HEK293 (cell line): Measurements from ENCODE around the gene CTDSP2.

Experiments used
- CTCF ChIA-PET: fragments of 350-600 bp; formaldehyde crosslinking; extraction: SDS; loops from one replicate; lab custom pipeline; 2021; ENCODE audit warnings: antibody characterized with exemption; lab: Yijun Ruan, JAX
- POLR2A ChIA-PET: fragments of 300-600 bp; formaldehyde crosslinking; extraction: SDS; loops from one replicate; lab custom pipeline; 2020; ENCODE audit warnings: antibody characterized with exemption, inconsistent platforms; lab: Yijun Ruan, JAX
- H3K27ac ChIP-seq: fragments of 200-500 bp; sonication (Bioruptor generic); 2 replicates; pipeline ENCODE4 v1.5.1; 2014; ENCODE audit warnings: low read depth, low read length, control low read depth, inconsistent platforms; ENCODE audit errors: extremely low read depth
- H3K36me3 ChIP-seq, 2 experiments: fragments of 200-500 bp in 1 of 2; sonication (Bioruptor generic) in 1 of 2; 1 replicate in 1 of 2; 2 replicates in 1 of 2; pipeline ENCODE4 v1.5.1; 2014 to 2017; ENCODE audit warnings: inconsistent platforms in 2 of 2, low read length in 2 of 2; ENCODE audit not compliant: control insufficient read depth in 2 of 2, insufficient read depth in 1 of 2
- H3K4me1 ChIP-seq: fragments of 200-500 bp; sonication (Bioruptor generic); 2 replicates; pipeline ENCODE4 v1.5.1; 2014; ENCODE audit warnings: mild to moderate bottlenecking, low read length, inconsistent platforms; ENCODE audit not compliant: control insufficient read depth, insufficient read depth
- H3K4me3 ChIP-seq: 2 replicates; pipeline ENCODE4 v1.5.1; 2011; ENCODE audit warnings: low read depth, mild to moderate bottlenecking, control low read depth, low read length, moderate library complexity
- H3K9me3 ChIP-seq: fragments of 200-500 bp; sonication (Bioruptor generic); 2 replicates; pipeline ENCODE4 v1.5.1; 2014; ENCODE audit warnings: low read depth, low read length, inconsistent platforms; ENCODE audit not compliant: control insufficient read depth, insufficient read depth
- BCL11B ChIP-seq: fragments of 450-650 bp; formaldehyde crosslinking; IDR thresholded peaks from 2 replicates; pipeline ENCODE4 v1.5.1; 2016; ENCODE audit warnings: low read depth, missing biosample characterization, missing genetic modification characterization
- GFI1B ChIP-seq: fragments of 450-650 bp; formaldehyde crosslinking; IDR thresholded peaks from 2 replicates; pipeline ENCODE4 v1.5.1; 2016; ENCODE audit warnings: missing biosample characterization, missing genetic modification characterization
- HOXD13 ChIP-seq: sonication (generic); formaldehyde crosslinking; IDR thresholded peaks from 2 replicates; pipeline ENCODE4 v1.8.0; 2022; ENCODE audit warnings: missing genetic modification reagents, borderline replicate concordance
- KLF16 ChIP-seq: fragments of 450-650 bp; formaldehyde crosslinking; IDR thresholded peaks from 2 replicates; pipeline ENCODE4 v1.5.1; 2017; ENCODE audit warnings: missing biosample characterization, missing genetic modification characterization
- KLF7 ChIP-seq: fragments of 450-650 bp; formaldehyde crosslinking; IDR thresholded peaks from 2 replicates; pipeline ENCODE4 v1.5.1; 2016; ENCODE audit warnings: missing biosample characterization, missing genetic modification characterization, borderline replicate concordance
- MEIS1 ChIP-seq: sonication (generic); formaldehyde crosslinking; IDR thresholded peaks from 2 replicates; pipeline ENCODE4 v1.8.1; 2022; ENCODE audit warnings: missing genetic modification reagents, mild to moderate bottlenecking, borderline replicate concordance
- MZF1 ChIP-seq: fragments of 450-650 bp; formaldehyde crosslinking; IDR thresholded peaks from 2 replicates; pipeline ENCODE4 v1.5.1; 2017; ENCODE audit warnings: missing biosample characterization, missing genetic modification characterization, borderline replicate concordance
- SALL2 ChIP-seq: fragments of 450-650 bp; formaldehyde crosslinking; IDR thresholded peaks from 2 replicates; pipeline ENCODE4 v1.5.0; 2017; ENCODE audit warnings: missing biosample characterization, mild to moderate bottlenecking, missing genetic modification characterization, borderline replicate concordance
- ZBTB20 ChIP-seq: fragments of 450-650 bp; formaldehyde crosslinking; IDR thresholded peaks from 2 replicates; pipeline ENCODE4 v1.5.1; 2016; ENCODE audit warnings: missing biosample characterization, missing genetic modification characterization
- ZBTB21 ChIP-seq: fragments of 450-650 bp; formaldehyde crosslinking; IDR thresholded peaks from 2 replicates; pipeline ENCODE4 v1.5.1; 2017; ENCODE audit warnings: missing biosample characterization, missing genetic modification characterization
- ZBTB48 ChIP-seq: fragments of 450-650 bp; formaldehyde crosslinking; IDR thresholded peaks from 2 replicates; pipeline ENCODE4 v1.5.1; 2016; ENCODE audit warnings: missing biosample characterization, missing genetic modification characterization
- ZIC2 ChIP-seq: fragments of 450-650 bp; formaldehyde crosslinking; IDR thresholded peaks from 2 replicates; pipeline ENCODE4 v1.5.1; 2016; ENCODE audit warnings: missing biosample characterization, missing genetic modification characterization
- ZNF140 ChIP-seq: fragments of 450-650 bp; formaldehyde crosslinking; IDR thresholded peaks from 2 replicates; pipeline ENCODE4 v1.5.1; 2016; ENCODE audit warnings: missing biosample characterization, missing genetic modification characterization
- ZNF146 ChIP-seq: fragments of 450-650 bp; formaldehyde crosslinking; IDR thresholded peaks from 2 replicates; pipeline ENCODE4 v1.5.1; 2016; ENCODE audit warnings: missing biosample characterization, missing genetic modification characterization
- ZNF266 ChIP-seq: fragments of 450-650 bp; formaldehyde crosslinking; IDR thresholded peaks from 2 replicates; pipeline ENCODE4 v1.5.1; 2016; ENCODE audit warnings: missing biosample characterization, missing genetic modification characterization, low read depth
- ZNF404 ChIP-seq: fragments of 450-650 bp; formaldehyde crosslinking; IDR thresholded peaks from 2 replicates; pipeline ENCODE4 v1.5.1; 2017; ENCODE audit warnings: missing biosample characterization, missing genetic modification characterization
- ZNF521 ChIP-seq: fragments of 450-650 bp; formaldehyde crosslinking; IDR thresholded peaks from 2 replicates; pipeline ENCODE4 v1.5.1; 2017; ENCODE audit warnings: missing biosample characterization, mild to moderate bottlenecking, missing genetic modification characterization
- ZNF529 ChIP-seq: fragments of 450-650 bp; formaldehyde crosslinking; IDR thresholded peaks from 2 replicates; pipeline ENCODE4 v1.5.1; 2017; ENCODE audit warnings: missing genetic modification characterization, missing biosample characterization; ENCODE audit not compliant: insufficient replicate concordance
- ZNF548 ChIP-seq: fragments of 450-650 bp; formaldehyde crosslinking; IDR thresholded peaks from 2 replicates; pipeline ENCODE4 v1.5.1; 2016; ENCODE audit warnings: missing biosample characterization, missing genetic modification characterization
- ZNF558 ChIP-seq: fragments of 450-650 bp; formaldehyde crosslinking; IDR thresholded peaks from 2 replicates; pipeline ENCODE4 v1.5.1; 2016; ENCODE audit warnings: missing biosample characterization, missing genetic modification characterization
- ZNF610 ChIP-seq: fragments of 450-650 bp; formaldehyde crosslinking; IDR thresholded peaks from 2 replicates; pipeline ENCODE4 v1.5.1; 2016; ENCODE audit warnings: missing biosample characterization, missing genetic modification characterization, borderline replicate concordance
- ZNF623 ChIP-seq: fragments of 450-650 bp; formaldehyde crosslinking; IDR thresholded peaks from 2 replicates; pipeline ENCODE4 v1.5.1; 2016; ENCODE audit warnings: missing biosample characterization, missing genetic modification characterization
- ZNF664 ChIP-seq: fragments of 450-650 bp; formaldehyde crosslinking; IDR thresholded peaks from 2 replicates; pipeline ENCODE4 v1.5.1; 2016; ENCODE audit warnings: missing biosample characterization, missing genetic modification characterization
- ZNF670 ChIP-seq: fragments of 450-650 bp; formaldehyde crosslinking; IDR thresholded peaks from 2 replicates; pipeline ENCODE4 v1.5.1; 2016; ENCODE audit warnings: missing biosample characterization, missing genetic modification characterization, low read depth
- ZNF747 ChIP-seq: fragments of 450-650 bp; formaldehyde crosslinking; IDR thresholded peaks from 2 replicates; pipeline ENCODE4 v1.5.1; 2016; ENCODE audit warnings: missing biosample characterization, missing genetic modification characterization
- TF ChIP-seq, protein P1 (sequence below): fragments of 450-650 bp; formaldehyde crosslinking; IDR thresholded peaks from 2 replicates; pipeline ENCODE4 v1.5.1; 2016; ENCODE audit warnings: missing biosample characterization, missing genetic modification characterization
- TF ChIP-seq, protein P2 (sequence below): fragments of 450-650 bp; IDR thresholded peaks from 2 replicates; pipeline ENCODE4 v1.5.1; 2018; ENCODE audit warnings: missing biosample characterization, mild to moderate bottlenecking, missing genetic modification characterization
- TF ChIP-seq, protein P3 (sequence below): fragments of 450-650 bp; formaldehyde crosslinking; IDR thresholded peaks from 2 replicates; pipeline ENCODE4 v1.5.1; 2016; ENCODE audit warnings: missing biosample characterization, missing genetic modification characterization, low read depth

Gene CTDSP2

DNA sequence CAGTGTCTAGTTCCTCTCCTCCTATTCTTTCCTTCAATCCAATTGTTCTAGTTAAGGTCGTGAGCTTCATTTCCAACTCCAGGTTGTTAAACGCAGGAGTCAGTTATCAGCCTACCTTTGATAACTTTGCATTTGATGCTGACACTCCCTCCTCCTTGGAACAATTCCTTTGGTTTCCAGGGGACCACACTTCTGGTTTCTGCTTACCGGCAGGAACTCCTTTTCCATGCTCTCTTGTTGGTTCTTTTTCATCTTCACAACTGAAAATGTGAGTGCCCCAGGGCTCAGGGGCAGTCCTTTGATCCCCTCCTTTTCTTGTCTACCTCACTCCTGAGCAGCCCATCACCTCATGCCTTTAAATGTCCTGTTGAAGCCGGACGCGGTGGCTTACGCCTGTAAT is 69.2 kb downstream of the CTDSP2 start (continued):
- TF ChIP-seq, protein P1, sequence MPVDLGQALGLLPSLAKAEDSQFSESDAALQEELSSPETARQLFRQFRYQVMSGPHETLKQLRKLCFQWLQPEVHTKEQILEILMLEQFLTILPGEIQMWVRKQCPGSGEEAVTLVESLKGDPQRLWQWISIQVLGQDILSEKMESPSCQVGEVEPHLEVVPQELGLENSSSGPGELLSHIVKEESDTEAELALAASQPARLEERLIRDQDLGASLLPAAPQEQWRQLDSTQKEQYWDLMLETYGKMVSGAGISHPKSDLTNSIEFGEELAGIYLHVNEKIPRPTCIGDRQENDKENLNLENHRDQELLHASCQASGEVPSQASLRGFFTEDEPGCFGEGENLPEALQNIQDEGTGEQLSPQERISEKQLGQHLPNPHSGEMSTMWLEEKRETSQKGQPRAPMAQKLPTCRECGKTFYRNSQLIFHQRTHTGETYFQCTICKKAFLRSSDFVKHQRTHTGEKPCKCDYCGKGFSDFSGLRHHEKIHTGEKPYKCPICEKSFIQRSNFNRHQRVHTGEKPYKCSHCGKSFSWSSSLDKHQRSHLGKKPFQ = no peak
- TF ChIP-seq KLF16 (tag by site-specific recombination) (no peak), ZNF670 (tag by site-specific recombination) (no peak), ZNF623 (no peak), ZNF529 (tag by site-specific recombination) (no peak), SALL2 (tag by site-specific recombination) (no peak), ZNF146 (tag by site-specific recombination) (no peak)
- TF ChIP-seq, all 188 proteins: peak for 0

DNA sequence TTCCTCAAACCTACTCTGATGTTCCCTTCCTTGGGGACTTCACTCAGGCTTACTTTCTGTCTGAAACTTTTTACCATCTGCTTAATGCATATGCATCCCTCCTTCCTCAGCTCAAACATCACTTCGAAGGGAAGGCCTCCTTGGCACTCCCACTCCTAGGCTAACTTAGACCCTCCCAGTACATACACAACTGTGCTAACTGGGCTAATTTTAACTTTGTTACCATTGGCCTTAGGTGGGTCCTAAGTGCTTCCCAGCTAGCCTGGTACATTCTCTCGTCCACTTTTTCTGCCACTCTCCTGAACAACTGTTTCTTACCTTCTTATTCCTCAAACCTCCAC is 70.3 kb downstream of the CTDSP2 start:
- CTCF ChIA-PET = interaction anchor here (0.6 to 1.7 kb wide), 4 partner anchors 10 to 83 kb away, joined by 3 to 5 read pairs (median 4); no protein-coding TSS in a partner anchor
- TF ChIP-seq ZIC2 (no peak), ZNF664 (tag by site-specific recombination) (no peak), ZBTB21 (tag by site-specific recombination) (no peak), ZNF521 (tag by site-specific recombination) (no peak), ZNF140 (tag by site-specific recombination) (no peak), ZBTB20 (tag by site-specific recombination) (no peak), BCL11B (no peak)
- TF ChIP-seq, protein P2, sequence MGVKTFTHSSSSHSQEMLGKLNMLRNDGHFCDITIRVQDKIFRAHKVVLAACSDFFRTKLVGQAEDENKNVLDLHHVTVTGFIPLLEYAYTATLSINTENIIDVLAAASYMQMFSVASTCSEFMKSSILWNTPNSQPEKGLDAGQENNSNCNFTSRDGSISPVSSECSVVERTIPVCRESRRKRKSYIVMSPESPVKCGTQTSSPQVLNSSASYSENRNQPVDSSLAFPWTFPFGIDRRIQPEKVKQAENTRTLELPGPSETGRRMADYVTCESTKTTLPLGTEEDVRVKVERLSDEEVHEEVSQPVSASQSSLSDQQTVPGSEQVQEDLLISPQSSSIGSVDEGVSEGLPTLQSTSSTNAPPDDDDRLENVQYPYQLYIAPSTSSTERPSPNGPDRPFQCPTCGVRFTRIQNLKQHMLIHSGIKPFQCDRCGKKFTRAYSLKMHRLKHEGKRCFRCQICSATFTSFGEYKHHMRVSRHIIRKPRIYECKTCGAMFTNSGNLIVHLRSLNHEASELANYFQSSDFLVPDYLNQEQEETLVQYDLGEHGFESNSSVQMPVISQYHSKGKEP (tag by site-specific recombination) = no peak
- peaks cover 5 to 30% of the 10 kb centered on the region in 2 experiments; a peak in 2 of 3 replicates for H3K36me3 ChIP-seq
- H3K27ac ChIP-seq = no peak overlapping the region
- no peaks in the 10 kb centered on the region for H3K9me3 ChIP-seq
- no peak overlapping the region for H3K4me3 ChIP-seq
- POLR2A ChIA-PET = interaction anchor here (0.6 kb wide), 1 partner anchor 70 kb away, joined by 6 read pairs; the partner anchor contains the start of gene CTDSP2
- 0 out of 2 replicates have a peak, but pooled peaks cover 5% of the 10 kb centered on the region for H3K4me1 ChIP-seq

DNA sequence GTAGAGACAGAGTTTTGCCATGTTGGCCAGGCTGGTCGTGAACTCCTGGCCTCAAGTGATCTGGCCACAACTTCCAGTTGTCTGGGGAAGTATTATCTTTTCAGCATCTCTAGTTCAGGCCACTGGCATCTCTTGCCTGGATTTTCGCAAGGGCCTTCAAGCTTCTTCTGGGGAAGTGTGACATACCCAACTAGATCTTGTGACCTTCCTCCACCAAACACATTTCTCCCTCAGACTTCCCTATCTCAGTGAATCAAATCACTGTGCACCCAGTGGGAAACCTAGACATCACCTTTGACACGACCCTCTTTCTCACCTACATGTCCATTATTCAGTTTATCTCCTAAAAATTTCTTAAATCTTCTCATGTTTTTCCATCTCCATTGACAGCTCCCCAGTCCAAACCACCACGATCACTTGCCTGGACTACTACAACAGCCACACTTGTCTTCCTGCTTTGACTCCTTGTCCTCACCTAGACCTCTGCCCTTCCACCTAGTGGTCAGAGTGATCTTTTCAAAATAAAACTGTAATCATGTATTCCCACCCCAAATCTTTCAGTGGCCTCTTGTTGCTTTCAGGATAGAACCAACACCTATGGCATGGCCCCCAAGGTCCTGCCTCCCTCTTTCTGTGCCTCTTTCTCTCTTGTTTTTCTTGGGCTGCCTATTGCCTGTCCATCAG is 70.8 kb downstream of the CTDSP2 start:
- ChIA-PET POLR2A (interaction anchor here (0.6 kb wide), 1 partner anchor 71 kb away, joined by 6 read pairs; the partner anchor contains the start of gene CTDSP2), CTCF (interaction anchor here (0.6 to 1.7 kb wide), 6 partner anchors 9 to 83 kb away, joined by 3 to 5 read pairs (median 3); no protein-coding TSS in a partner anchor)
- H3K27ac ChIP-seq = no peak overlapping the region

More for the DNA sequence above, 70.8 kb downstream of the CTDSP2 start:
- Histone ChIP-seq H3K9me3 (no peaks in the 10 kb centered on the region), H3K36me3 (peaks cover 5 to 32% of the 10 kb centered on the region in 2 experiments; a peak in 2 of 3 replicates), H3K4me1 (0 out of 2 replicates have a peak, but pooled peaks cover 6% of the 10 kb centered on the region), H3K4me3 (no peak overlapping the region)
- TF ChIP-seq GFI1B (tag by site-specific recombination) (no peak), ZNF747 (tag by site-specific recombination) (no peak), MEIS1 (CRISPR knock-in tag) (no peak), ZNF610 (no peak), MZF1 (no peak), ZNF664 (tag by site-specific recombination) (no peak), ZBTB48 (no peak), ZNF266 (tag by site-specific recombination) (no peak), HOXD13 (CRISPR knock-in tag) (no peak), KLF7 (tag by site-specific recombination) (no peak), ZNF548 (tag by site-specific recombination) (no peak), ZNF404 (tag by site-specific recombination) (no peak), ZNF558 (tag by site-specific recombination) (no peak)
- TF ChIP-seq, protein P3, sequence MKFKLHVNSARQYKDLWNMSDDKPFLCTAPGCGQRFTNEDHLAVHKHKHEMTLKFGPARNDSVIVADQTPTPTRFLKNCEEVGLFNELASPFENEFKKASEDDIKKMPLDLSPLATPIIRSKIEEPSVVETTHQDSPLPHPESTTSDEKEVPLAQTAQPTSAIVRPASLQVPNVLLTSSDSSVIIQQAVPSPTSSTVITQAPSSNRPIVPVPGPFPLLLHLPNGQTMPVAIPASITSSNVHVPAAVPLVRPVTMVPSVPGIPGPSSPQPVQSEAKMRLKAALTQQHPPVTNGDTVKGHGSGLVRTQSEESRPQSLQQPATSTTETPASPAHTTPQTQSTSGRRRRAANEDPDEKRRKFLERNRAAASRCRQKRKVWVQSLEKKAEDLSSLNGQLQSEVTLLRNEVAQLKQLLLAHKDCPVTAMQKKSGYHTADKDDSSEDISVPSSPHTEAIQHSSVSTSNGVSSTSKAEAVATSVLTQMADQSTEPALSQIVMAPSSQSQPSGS (tag by site-specific recombination) = no peak
